Astrocyte (in vitro differentiated cells and primary cell): Measurements from ENCODE around the gene GOLPH3. TPM values are rescaled to one million over a fixed set of nuclear protein-coding genes. Genes with fewer than 3 reads are reported as not detected.

Source experiments
- DNase-seq: peaks from one replicate; pipeline ENCODE4 v3.0.0-alpha.2; 2010; ENCODE audit warnings: low read depth
- FAIRE-seq: peaks from 2 replicates; lab custom pipeline; 2011; peaks lifted over from hg19 to GRCh38; lab: Jason Lieb, UNC
- H2AFZ ChIP-seq: 2 replicates; pipeline ENCODE4 v1.6.0; 2012; ENCODE audit warnings: low read depth, low read length, inconsistent platforms
- H3K27ac ChIP-seq: 2 replicates; pipeline ENCODE4 v1.5.1; 2011; ENCODE audit warnings: low read depth, low read length, inconsistent platforms
- H3K27me3 ChIP-seq: 2 replicates; pipeline ENCODE4 v1.6.0; 2011; ENCODE audit warnings: low read length, inconsistent platforms; ENCODE audit not compliant: insufficient read depth
- H3K36me3 ChIP-seq: 2 replicates; pipeline ENCODE4 v1.5.1; 2011; ENCODE audit warnings: low read length, inconsistent platforms; ENCODE audit not compliant: insufficient read depth
- H3K4me1 ChIP-seq: 2 replicates; pipeline ENCODE4 v1.5.1; 2011; ENCODE audit warnings: low read length, inconsistent platforms; ENCODE audit not compliant: insufficient read depth
- H3K4me2 ChIP-seq: 2 replicates; pipeline ENCODE4 v1.6.0; 2012; ENCODE audit warnings: low read length, inconsistent platforms
- H3K4me3 ChIP-seq: 2 replicates; pipeline ENCODE4 v1.5.1; 2011; ENCODE audit warnings: low read depth, mild to moderate bottlenecking, low read length, inconsistent platforms; ENCODE audit not compliant: insufficient read depth
- H3K79me2 ChIP-seq: 2 replicates; pipeline ENCODE4 v1.6.0; 2012; ENCODE audit warnings: mild to moderate bottlenecking, low read length, inconsistent platforms; ENCODE audit not compliant: insufficient read depth
- H3K9ac ChIP-seq: 2 replicates; pipeline ENCODE4 v1.6.0; 2012; ENCODE audit warnings: mild to moderate bottlenecking, low read length, inconsistent platforms
- H3K9me3 ChIP-seq: 2 replicates; pipeline ENCODE4 v1.5.1; 2012; ENCODE audit warnings: low read depth, mild to moderate bottlenecking, low read length, inconsistent platforms; ENCODE audit not compliant: insufficient read depth
- H4K20me1 ChIP-seq: 2 replicates; pipeline ENCODE4 v1.6.0; 2012; ENCODE audit warnings: low read length, inconsistent platforms; ENCODE audit not compliant: insufficient read depth
- H3K27ac Mint-ChIP-seq: one replicate; pipeline ENCODE4 v1.8.0; 2021; ENCODE audit warnings: mild to moderate bottlenecking, mixed read lengths; ENCODE audit not compliant: unreplicated experiment
- H3K27me3 Mint-ChIP-seq: one replicate; pipeline ENCODE4 v1.8.0; 2021; ENCODE audit warnings: low read depth, mixed read lengths; ENCODE audit not compliant: unreplicated experiment
- H3K36me3 Mint-ChIP-seq: one replicate; pipeline ENCODE4 v1.8.0; 2021; ENCODE audit warnings: low read depth, mixed read lengths; ENCODE audit not compliant: unreplicated experiment
- H3K4me1 Mint-ChIP-seq: one replicate; pipeline ENCODE4 v1.8.0; 2021; ENCODE audit warnings: low read depth, mixed read lengths; ENCODE audit not compliant: unreplicated experiment
- H3K4me3 Mint-ChIP-seq: one replicate; pipeline ENCODE4 v1.8.0; 2021; ENCODE audit warnings: mild to moderate bottlenecking, moderate library complexity, mixed read lengths; ENCODE audit not compliant: unreplicated experiment
- H3K9me3 Mint-ChIP-seq: one replicate; pipeline ENCODE4 v1.8.0; 2021; ENCODE audit warnings: mild to moderate bottlenecking, mixed read lengths; ENCODE audit not compliant: unreplicated experiment
- EZH2 ChIP-seq: IDR thresholded peaks from 2 replicates; pipeline ENCODE4 v1.6.1; 2012; ENCODE audit warnings: mild to moderate bottlenecking, low read length, inconsistent platforms; ENCODE audit not compliant: insufficient read depth
- total RNA-seq: library from RNA; stranded (reverse); gene quantifications from 2 replicates; pipeline ENCODE4 v1.2.1, GENCODE V29; 2021
- TF ChIP-seq, protein P1 (sequence below): IDR thresholded peaks from 2 replicates; pipeline ENCODE4 v1.5.1; 2011; ENCODE audit warnings: low read depth, mild to moderate bottlenecking, inconsistent platforms, low read length, moderate library complexity; ENCODE audit not compliant: insufficient read depth

GOLPH3 gene
- total RNA-seq, 1 donor from 2014 or later = 114 TPM

- no peak overlapping the region for H2AFZ ChIP-seq
- no peak for FAIRE-seq
- no peak for DNase-seq
- no peaks in the 10 kb centered on the region for H3K9me3 ChIP-seq
- no peaks in the 10 kb centered on the region for H3K27me3 ChIP-seq
- H3K36me3 Mint-ChIP-seq = peaks cover 26% of the 10 kb centered on the region
- no peaks in the 10 kb centered on the region for H3K27me3 Mint-ChIP-seq
- H3K9ac ChIP-seq = no peak overlapping the region
- H3K4me1 ChIP-seq = no peaks in the 10 kb centered on the region
- H3K9me3 Mint-ChIP-seq = no peaks in the 10 kb centered on the region
- no peak overlapping the region for H3K4me2 ChIP-seq
- H3K27ac ChIP-seq = no peak overlapping the region
- no peak overlapping the region for H3K27ac Mint-ChIP-seq
- no peak overlapping the region for H3K4me3 Mint-ChIP-seq
- H4K20me1 ChIP-seq = no peaks in the 10 kb centered on the region
- H3K79me2 ChIP-seq = no peaks in the 10 kb centered on the region
- no peak overlapping the region for H3K4me3 ChIP-seq
- H3K4me1 Mint-ChIP-seq = peaks cover 11% of the 10 kb centered on the region
- TF ChIP-seq, protein P1, sequence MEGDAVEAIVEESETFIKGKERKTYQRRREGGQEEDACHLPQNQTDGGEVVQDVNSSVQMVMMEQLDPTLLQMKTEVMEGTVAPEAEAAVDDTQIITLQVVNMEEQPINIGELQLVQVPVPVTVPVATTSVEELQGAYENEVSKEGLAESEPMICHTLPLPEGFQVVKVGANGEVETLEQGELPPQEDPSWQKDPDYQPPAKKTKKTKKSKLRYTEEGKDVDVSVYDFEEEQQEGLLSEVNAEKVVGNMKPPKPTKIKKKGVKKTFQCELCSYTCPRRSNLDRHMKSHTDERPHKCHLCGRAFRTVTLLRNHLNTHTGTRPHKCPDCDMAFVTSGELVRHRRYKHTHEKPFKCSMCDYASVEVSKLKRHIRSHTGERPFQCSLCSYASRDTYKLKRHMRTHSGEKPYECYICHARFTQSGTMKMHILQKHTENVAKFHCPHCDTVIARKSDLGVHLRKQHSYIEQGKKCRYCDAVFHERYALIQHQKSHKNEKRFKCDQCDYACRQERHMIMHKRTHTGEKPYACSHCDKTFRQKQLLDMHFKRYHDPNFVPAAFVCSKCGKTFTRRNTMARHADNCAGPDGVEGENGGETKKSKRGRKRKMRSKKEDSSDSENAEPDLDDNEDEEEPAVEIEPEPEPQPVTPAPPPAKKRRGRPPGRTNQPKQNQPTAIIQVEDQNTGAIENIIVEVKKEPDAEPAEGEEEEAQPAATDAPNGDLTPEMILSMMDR = no peak
- no peak for TF ChIP-seq EZH2
- peaks cover 2% of the 10 kb centered on the region for H3K36me3 ChIP-seq
Observed at GRCh38 chr5:32090026-32090754, 83.9 kb downstream of the GOLPH3 start.

- H3K9me3 Mint-ChIP-seq = no peaks in the 10 kb centered on the region
- H2AFZ ChIP-seq = no peak overlapping the region
- peaks cover 6% of the 10 kb centered on the region for H3K4me1 Mint-ChIP-seq
- no peaks in the 10 kb centered on the region for H3K4me1 ChIP-seq
- DNase-seq (no peak), FAIRE-seq (no peak)
- H3K4me2 ChIP-seq = no peak overlapping the region
- no peaks in the 10 kb centered on the region for H3K27me3 Mint-ChIP-seq
- no peak overlapping the region for H3K27ac Mint-ChIP-seq
- no peak for TF ChIP-seq EZH2
- TF ChIP-seq, protein P1 = no peak
- no peak overlapping the region for H3K27ac ChIP-seq
- peaks cover 25% of the 10 kb centered on the region for H3K36me3 Mint-ChIP-seq
- H3K4me3 Mint-ChIP-seq = no peak overlapping the region
- H4K20me1 ChIP-seq = no peaks in the 10 kb centered on the region
- no peak overlapping the region for H3K9ac ChIP-seq
- H3K9me3 ChIP-seq = no peaks in the 10 kb centered on the region
- no peaks in the 10 kb centered on the region for H3K27me3 ChIP-seq
- H3K4me3 ChIP-seq = no peak overlapping the region
- H3K36me3 ChIP-seq = peaks cover 1% of the 10 kb centered on the region
- no peaks in the 10 kb centered on the region for H3K79me2 ChIP-seq
Observed at GRCh38 chr5:32089146-32090000, 84.7 kb downstream of the GOLPH3 start.
